NCI-H774 (cell line): ENCODE results near the gene WNT7B.

Experiments used
- DNase-seq: peaks from one replicate; lab custom pipeline; 2025; lab: John Stamatoyannopoulos, UW

WNT7B gene

DNA sequence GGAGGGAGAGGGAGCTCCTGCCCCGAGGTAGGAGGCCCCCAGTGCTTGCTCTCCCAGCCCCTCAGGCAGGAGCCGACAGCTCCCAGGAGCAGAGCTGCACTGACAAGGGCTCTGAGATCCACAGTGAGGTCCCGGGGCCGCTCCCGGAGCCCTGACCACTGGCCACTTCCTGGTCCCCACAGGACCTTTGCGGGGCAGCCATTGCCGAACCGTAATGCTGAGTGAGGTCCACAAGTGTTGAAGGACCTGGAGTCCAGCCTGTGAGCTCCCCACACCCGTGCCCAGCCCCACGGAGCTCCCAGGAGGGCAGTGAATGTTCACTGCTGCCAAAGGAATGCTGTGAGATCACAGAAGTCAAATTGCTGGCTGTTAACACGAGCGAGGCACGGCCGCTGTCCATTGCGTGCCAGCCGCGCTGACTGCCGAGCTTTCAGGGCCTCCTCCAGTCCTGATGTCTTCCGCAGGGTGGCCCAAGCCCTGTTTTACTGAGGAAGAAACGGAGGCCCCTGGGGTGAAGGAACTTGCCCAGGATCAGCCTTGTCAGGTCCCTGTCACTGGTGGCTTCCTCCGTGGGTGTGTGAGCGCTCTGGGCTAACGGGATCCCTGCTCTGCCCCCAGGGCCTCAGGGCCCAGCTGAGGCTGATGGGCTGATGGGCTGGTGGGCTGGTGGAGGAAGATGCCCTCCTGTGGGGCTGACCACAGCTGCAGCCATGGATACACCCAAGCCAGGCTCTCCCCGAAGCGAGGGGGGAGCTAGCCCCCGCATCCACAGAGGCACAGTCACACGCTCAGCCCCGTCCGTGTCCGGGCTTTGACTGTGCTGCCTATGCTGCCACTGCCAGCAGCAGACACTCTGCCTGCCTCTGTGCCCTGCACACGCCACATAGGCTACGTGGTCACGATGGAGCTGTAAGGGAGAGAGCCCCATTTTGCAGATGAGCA, 70.8 kb downstream of the WNT7B start:
- no peak for DNase-seq

DNA sequence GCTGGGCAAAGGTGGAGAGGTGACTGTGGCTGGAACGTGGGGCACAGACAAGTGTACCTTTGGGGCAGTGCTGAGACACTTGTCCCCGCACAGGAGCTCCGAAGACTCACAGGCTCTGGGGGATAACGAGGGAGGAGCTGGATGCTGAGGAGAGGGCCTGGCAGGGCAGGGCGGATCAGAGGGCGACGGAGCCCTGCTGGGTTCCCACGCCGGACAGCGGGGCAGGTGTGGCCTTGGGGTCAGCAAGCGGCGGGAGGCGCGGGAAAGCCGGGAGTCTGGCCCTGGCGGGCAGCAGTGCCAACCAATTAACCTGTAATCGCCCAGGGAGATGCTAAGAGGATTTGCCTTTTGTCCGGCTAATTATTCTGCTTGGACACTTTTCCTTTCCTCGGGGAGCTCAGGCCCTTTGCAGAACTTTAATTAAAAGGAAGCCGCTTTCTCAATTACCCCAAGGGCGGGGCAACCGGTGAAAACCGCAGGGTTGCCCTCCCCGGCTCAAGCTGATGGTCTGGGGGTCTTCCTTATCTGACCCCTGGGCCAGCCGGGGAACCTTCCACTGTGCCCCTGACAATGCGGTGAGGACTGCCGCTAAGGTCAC, 71.5 kb downstream of the WNT7B start:
- DNase-seq = no peak

DNA sequence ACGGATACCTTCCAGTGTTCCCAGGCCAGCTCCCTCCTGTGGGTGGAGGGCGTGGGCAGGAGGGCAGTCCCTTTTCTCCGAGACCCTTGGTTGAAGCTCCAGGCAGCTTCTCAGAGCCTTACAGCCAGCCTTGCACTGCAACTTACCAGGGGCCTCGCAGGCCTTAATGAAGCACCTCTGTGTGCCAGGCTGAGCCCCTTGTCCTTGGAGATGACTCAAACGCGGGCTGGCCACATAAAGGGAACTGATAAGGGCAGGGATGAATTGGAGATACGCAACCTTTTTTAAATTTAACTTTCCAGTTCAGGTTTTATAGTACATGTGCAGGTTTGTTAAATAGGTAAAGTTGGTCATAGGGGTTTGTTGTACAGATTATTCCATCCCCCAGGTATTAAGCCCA, 72.7 kb downstream of the WNT7B start:
- no peak for DNase-seq

DNA sequence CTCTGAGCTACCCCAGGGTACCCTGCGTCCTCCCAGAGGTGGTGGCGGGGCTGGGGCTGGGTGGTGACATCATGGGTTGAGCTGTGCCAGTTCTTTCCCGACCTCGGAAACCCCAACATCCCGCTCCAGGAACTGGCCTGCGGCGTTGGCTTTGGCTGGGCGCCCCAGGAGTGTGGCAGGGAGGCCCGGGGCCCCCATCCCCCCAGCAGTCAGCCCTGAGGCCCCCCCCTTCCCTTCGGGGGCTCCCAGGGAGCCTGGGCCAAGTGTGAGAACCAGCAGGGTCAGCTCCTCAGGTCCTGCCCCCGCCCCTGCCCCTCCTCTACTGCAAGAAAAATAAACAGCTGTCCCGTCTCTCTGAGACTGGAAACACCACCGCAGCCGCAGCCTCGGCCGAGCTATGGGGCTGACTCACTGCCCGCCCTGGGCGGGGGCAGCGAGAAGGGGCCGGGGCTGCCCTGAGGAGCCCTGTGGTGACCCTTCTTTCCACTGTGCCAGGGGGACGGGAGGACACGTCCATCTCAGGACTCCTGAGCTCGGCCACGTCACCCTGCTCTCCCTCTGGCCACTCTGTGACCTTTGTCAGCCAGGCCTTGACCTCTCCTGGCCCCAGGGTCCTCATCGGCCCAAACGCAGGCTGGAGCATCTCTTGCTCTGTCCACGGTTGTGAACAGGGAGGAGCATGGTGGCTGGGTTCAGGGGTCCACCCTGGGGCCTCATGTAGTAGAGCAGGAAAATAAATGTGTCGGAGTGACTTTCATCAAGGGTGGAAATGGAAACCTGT, 73.4 kb downstream of the WNT7B start:
- no peak for DNase-seq

DNA sequence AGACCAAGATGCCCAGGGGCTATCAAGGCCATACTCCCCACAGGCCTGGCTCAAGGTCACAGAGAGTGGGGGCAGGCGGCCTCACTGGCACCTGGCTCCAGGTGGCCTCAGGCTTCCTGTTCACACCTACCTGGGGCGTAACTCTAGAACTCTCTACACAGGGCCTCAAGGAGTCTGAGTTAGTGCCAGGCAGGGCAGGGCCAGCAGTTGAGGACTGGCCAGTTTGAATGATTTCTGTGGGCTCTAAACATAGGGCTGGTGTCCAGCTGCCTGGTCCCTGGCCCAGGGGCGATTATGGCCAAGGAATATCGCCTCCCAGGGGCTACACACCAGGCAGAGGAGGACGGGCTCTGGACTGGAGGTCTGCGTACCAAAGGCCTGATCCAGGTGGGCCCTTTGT, 79.2 kb downstream of the WNT7B start:
- no peak for DNase-seq

DNA sequence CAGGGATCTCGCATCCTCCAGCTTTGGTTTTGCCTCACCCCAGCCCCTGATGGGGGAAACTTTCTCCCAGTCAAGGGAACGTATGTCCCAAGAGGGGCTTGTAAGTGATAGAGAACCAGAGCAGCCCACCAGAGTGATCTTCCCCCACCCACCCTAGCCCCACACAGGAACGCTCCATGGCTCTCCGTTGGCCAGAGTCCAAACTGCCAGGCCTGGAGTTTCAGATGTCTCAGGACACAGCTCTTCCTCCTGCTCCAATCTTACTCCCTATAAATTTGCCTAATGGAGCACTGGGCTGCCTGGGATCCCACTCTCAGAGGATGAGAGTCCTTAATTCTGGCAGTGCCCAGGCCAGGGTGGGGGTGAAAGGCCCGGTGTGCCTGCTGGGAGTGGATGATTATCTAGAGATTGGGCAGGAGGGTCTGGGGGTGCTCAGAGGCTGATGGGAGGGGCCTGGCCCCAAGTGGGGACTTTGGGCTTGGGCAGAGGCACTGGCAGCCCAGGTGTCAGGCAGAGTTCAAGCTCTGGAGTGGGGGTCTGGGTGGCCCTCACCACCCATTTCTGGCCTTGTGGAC, 79.9 kb downstream of the WNT7B start:
- no peak for DNase-seq

DNA sequence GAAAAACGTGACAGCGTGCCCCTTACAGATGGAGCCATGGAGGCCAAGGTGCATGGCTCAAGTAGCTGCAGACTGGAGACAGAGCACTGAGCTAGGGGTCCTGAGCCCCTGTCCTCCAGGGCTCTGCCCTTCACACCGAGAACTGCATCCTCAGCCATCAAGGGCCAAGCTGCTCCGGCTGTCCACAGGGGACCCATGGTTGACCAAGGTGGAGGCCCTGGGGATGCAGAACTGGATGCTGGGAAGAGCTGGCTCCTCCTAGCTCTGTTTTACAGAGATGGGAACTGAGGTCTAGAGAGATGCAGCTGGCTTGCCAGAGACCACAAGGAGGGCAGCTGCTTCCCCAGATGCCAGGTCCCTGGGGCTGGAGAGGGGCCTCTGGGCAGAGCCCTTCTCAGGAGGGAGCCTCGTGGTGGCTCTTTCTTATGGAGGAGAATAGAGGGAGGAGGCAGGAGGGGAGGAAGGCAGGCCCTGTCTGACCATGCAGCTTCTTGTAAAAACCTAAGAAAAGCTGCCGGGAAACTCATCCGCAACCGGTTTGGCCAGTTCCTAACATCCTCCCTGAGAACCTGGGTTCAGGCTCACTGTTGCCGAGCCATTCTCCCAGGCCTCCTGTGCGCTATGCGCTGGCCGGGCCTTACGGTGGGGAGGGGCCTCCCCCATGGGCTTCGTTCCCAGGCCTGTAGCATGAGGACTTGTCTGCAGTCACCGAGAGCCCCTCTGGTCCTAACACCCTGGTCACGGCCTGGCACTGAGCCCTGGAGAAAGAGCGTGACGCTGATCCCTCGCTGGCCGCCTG, 80.6 kb downstream of the WNT7B start:
- no peak for DNase-seq

DNA sequence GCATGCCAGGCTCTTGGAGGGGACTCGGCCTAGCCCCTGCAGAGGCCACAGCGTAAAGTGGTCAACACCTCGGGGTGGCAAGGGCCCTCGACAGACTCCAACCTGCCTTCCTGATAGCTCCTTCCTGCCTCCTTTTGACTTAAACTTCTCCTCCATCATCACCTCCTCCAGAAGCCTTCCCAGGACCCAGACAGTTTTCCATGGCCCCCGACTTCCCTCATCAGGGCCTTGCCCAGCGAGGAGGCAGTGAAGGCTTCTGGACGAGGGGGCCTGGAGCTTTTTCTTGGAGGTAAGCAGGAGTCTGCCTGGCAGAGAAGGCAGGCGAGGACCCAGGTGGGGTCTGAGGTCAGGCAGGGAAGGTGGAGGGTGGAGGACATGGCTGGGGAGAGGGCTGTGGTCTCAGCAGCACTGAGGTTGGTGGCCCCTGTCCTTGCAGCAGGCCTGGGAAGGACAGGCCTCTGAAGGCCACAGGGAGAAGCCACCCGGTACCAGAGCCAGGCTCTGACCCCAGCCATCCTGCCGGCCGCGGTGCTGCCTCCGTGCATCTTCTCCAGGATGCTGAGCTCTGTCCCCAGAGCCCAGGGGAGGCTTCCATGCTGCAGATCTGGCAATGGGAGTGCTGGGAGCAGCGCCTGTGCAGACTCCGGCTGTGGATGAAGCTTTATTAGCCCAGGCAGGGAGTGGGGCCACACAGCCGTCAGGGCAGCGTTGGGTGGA, 81.4 kb downstream of the WNT7B start:
- DNase-seq = no peak

DNA sequence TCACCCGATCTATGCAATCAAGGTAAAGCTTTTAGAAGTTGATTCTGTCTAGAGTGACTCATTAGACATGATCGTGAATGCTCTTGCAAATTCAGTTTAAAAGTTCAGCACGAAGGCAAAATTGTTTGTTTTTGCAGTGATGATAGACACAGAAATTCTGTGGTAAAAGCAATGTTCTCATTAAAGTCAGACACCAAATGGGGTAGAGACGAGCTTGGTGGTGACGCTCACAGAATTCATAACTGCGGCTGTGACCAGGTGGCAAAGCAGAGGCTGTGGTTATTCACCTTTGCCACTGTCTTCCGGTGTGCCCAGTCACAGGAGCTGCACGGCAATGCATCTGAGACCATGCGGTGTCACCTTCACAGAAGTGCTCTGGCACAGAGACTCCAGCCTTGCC, 83.4 kb downstream of the WNT7B start:
- DNase-seq = no peak

DNA sequence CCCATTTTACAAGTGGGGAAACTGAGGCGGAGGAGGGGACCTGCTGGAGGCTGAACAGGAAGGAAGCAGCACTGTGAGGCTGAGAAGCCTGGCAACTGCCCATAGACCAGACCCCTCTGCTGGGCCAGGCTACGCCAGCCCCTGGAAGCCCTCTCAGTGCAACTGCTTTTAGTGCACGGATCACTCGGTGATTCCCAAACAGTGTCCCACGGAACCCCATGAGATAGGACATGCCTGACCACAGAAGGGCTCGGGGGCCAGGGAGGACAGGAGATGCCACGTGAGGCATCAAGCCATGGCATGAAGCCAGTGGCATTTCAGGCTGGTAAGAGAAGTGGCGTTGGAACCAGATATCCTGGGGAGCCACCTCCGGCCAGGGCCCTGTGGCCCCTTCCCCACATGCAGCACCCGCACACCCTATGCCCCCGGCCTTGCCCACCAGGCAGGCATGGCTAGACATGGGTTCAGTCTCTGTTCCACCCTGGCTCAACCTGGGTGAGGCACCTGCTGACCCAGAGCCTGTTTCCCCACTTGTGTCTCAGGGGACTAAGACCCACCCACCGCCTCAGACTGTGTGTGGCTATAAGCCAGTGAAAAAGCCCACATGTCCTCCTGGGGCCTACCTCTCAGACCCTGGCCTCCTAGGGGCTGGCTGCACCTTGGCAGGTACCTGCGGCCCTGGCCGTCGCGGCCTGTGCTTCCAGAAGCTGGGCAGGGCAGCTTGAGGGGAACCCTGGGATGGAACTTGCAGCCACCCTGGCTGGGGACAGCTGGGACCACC, 84.1 kb downstream of the WNT7B start:
- no peak for DNase-seq

DNA sequence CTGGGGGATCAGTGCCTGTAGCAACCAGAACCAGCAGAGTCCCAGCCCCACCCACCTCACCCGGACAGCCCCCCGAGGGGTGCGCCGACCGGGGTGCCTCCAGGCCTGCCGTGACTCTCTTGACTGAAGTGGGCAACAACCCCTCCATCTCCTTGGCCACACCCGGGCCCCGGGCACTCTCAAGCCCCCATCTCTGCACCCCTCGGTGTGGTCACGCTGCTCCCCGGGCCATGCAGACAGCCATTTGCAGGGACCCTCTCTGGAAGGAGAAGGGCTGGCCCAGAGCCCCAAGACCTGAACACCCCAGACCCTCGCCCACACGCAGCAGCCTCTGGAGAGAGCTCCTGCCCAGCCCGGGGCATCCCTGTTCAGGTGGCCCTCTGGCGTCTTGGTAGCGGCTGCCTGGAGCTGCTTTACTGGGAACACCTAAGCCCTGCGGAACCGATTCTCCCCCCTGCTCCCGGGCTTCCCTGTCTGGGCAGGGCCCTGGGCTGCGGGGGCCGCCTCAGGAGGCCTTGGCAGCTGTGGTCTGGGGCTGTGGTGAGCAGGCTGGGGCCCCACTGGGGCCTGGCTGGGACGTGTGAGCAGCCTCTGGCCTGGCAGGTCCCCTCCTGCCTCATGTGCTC, 84.9 kb downstream of the WNT7B start:
- DNase-seq = no peak

DNA sequence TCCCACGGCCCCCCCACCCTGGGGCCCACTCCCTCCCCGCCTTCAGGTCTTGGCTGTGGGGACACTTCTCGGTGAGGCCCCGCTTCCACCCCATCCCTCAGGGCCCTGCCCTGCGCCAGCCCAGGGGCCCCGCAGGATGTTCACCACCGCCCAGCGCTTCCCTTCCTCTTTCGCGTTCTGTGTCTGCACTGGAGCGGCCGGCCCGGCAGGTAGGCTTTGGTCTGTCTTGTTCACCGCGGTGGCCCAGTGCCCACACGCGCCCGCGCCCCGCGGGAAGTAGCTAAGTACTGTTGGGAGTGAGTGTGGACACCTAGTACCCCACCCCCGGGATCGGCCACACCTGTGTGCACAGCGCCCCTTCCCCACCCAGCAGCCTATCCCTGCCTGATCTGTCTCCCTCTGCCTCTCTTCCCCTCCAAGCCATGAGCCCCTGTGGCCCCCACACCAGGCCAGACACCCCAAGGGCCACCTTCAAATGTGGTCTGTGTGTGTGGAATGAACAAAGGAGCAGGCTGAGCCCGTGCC, 85.4 kb downstream of the WNT7B start:
- DNase-seq = no peak

DNA sequence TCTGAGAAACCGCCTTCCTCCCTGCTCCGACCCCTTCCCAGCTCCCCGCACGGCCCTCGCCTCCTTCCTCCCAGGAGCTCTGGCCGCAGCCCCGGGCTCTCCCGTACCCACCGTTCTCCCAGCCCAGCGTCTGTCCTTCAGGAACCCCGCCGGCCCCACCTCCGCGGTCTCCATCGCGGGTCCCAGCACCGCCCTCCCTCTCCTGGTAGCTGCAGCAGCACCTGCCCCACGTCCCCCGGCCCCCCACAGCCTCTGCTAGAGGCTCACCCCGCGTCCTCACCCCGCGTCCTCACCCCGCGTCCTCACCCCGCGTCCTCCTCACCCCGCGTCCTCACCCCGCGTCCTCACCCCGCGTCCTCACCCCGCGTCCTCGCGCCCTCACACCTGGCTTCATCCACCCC, 85.9 kb downstream of the WNT7B start:
- no peak for DNase-seq

DNA sequence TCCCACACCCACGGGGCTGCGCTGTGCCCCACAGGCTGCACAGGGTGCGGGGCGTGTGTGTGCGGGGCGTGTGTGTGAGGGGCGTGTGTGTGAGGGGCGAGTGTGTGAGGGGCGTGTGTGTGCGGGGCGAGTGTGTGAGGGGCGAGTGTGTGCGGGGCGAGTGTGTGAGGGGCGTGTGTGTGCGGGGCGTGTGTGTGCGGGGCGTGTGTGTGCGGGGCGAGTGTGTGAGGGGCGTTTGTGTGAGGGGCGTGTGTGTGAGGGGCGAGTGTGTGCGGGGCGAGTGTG, 86.7 kb downstream of the WNT7B start:
- DNase-seq = no peak

DNA sequence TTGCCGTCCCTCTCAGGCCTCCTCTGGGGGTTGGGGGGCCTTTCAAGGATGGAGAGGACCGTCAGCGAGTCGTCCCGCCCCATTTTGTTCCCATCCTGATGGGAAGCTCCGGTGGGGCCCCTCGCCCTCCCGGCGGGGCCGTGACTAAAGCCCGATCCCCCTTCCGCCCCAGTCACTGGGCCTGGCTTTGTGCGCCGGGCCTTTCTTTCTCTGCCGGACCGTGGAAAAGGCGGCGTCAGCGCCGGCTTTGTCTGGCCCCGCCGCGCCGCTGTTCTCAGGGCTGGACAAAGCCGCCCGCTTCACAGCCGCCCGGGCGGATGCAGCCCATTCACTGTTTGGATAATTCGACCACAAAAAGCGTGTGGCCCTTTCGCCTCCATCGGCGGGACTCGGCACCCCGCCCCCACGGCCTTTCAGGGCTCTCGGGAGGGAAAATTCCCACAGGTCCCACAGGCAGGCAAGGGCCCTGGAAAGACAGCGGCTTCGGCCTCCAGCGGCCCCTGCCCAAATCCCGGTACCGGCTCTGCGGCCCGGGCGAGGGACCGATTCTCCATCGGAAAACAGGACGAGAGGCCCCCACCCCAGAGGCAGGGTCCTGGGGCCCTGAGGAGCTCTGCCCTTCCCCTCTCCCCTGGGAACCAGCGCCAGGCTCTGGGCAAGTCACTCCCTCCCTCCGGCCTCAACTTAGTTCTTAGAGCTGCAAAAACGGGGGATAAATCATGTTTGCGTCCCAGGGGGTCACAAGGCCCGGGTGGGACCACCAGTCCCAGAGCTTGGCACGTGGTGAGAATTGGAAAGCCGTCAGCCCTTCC, 87.2 kb downstream of the WNT7B start:
- no peak for DNase-seq

DNA sequence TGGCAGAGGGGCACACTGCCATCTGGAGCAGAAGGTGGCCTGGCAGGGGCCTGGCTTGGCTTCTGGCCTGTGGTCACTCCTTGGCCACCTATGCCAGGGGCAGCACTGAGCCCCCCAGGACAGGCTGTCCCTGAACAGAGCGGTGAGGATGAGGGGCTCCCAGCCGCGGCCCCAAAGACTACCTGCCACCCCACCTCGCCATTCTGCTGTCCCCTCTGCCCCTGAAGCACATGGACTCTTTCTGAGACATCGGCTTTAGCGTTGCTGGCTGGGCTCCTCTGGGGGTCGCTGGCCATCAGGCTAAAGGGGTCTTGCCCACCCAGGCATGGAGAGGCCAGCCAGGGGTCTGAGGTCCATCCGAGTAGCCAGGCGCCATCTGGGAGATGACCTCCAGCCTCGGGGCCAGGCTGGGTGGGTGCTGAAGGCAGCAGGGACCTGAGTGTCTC, 87.8 kb downstream of the WNT7B start:
- no peak for DNase-seq

DNA sequence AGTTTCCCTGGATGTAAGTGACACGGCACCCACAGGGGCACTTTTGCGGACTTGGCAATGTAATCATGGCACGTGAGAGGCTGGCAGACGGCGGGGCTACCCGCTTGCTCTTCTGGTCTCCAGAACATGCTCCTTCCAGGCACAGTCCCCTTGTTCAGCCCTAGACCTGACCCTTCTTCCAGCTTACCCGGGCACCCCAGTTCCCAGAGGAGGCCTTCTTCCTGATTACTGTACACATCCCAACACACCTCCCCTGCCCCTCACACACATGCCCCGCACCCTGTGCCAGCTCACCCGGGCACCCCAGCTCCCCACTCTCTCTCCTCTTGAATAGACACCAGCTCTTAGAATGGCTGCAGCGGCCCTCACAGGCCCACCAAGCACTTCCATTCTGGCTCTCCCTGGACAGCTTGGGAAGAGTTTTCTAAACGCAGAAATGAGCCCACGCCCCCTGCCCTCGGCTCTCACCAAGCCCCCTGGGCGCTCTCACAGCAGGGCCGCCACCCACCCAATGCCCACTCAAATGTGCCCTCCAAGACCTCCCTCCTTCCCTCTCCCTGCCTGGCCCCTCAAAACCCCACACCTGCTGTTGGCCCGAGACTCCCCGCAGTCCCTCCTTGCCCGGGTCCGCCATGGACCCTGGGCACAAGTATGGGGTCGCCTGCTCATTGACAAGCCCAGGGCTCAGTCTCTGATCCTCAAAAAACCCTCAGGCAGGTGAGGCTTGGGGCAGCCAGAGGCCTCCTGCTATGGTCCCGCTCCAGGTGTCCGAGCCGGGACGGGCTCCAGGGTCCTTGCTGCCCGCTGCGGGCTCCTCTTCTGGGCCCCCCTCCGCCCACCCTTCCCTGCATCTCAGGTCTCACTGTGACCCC, 88.5 kb downstream of the WNT7B start:
- no peak for DNase-seq
